ENCODE measurements around the gene EPHA5.

GRCh38 chr4:65656008-65656407, 14.3 kb downstream of the EPHA5 start:
- TF ChIP-seq CTCF (conservative IDR thresholded peaks at IDR 0.05; ENCODE audit: low read depth, low read length) (no peak), EZH2phosphoT487 (IDR thresholded peaks at IDR 0.05; ENCODE audit: borderline replicate concordance, low read length) (no peak), EZH2 (IDR thresholded peaks at IDR 0.05; ENCODE audit: low read length, unreplicated experiment) (no peak)

All from PC-3 (cell line).